Activated CD8-positive, alpha-beta memory T cell treated with anti-CD3 and anti-CD28 coated beads for 24 hours (primary cell): ENCODE results near the gene ZNF385A.
"Not testable (repeated sequence)": the region's sequence is repeated elsewhere in the genome, so short reads cannot be mapped to it uniquely, and the experiment has no call there.

Experiments
- DNase-seq: peaks from one replicate; pipeline ENCODE4 v3.0.0-alpha.2; 2020

ZNF385A gene

GRCh38 chr12:54352891-54353874 lies 31.4 kb downstream of the ZNF385A start:
- no peak for DNase-seq

DNA sequence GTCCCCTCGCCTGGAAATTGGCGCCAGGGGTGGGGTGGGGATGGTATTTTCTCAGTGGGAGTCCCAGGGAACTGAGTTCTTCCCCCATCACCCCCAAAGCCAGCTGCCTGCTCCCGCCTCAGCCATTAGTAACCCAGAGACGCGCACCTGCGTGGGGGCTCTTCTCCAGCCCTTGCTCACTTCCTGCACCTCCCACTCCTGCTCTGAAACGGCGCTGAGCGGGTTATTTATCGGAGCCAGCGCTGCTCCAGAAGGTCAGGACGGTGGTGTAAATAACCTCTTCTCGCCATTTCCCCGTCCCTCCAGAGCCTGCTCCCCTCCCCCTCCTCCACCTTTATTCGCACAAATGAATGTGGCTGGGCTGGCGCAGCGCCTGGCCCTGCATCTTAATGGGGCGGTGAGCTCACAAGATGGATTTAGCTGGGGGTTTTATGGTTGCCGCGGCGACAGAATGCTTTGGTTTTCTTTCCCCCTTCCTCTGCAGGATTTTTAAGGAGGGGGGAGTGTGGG lies 32.5 kb downstream of the ZNF385A start:
- DNase-seq = peak; percentile 72

- no peak for DNase-seq
Measured at GRCh38 chr12:54351341-54351740, 33.2 kb downstream of the ZNF385A start.

DNA sequence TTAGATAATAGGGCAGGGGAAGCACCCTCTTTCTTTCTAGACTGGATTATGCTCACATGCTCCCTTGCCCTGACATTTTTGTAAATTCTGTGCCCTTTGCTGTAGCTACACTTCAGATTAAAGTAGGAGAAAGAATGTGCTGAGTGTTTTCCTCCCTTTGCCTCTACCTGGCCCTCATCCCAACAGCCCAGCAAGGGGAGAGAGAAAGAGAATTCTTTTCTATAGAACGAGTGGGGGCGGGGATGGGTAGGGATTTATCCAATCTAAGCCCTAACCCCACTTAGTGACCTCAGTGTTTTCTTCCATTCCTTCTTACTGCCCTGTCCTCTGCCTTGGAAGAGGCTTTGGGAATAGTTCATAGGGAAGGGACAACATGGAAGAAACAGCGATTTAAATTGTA lies 33.8 kb downstream of the ZNF385A start:
- DNase-seq = no peak

- DNase-seq = no peak
Measured at GRCh38 chr12:54349679-54350078, 34.9 kb downstream of the ZNF385A start.

- no peak for DNase-seq
Measured at GRCh38 chr12:54349036-54349435, 35.5 kb downstream of the ZNF385A start.

DNA sequence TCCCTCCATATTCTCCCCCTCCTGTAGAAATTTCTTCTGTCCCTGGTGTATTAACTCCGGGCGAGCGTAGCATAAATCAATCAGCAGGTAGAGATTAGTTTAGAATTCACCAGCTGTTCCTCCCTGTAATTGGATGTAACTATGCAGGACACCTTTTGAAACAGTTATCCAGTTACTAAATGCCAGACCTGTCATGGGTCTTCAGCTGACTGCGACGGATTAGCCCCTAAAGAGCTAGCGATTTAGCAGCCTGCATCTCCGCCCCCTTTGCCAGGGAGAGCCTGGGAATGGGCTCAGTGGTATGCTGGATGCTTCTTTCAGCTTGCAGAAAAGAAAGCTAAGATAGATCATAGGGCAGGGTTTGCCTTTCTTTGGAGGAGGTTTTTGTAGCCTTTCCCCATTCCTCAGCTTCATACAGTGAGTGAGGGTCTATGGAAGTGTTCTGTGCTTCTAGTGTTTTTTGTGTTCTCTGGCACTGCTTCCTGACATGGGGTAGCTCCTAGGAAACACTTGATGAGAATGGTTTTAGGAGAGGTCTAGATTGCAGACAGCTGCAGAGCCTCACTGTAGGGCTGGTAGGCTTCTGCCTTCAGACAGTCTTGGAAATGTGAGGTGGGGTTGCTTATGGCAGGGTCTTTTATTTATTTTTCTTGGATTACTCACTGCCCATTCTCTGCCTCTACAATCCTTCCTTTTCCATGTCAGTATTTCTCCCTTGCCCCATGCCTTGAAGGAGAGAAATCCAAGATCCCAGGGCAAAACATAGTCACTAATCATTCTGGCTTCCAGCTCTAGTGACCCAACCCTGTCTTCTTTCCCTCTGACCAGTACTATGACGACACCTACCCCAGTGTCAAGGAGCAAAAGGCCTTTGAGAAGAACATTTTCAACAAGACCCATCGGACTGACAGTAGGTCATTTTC lies 42.9 kb downstream of the ZNF385A start:
- no peak for DNase-seq

DNA sequence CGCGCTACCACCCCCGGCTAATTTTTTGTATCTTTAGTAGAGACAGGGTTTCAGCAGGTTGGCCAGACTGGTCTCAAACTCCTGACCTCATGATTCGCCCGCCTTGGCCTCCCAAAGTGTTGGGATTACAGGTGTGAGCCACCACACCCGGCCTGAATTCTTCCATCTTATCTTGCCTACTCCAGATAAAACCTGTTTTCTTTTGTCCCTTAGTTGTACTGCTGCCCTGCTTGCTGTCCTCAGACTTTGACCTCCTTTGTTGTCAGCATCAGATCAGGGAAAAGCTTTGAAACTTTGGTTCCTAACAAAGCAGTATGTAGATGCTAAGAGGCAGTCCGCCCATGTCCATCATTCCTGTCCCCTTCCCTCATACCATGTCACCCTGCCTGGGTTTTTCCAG lies 43.7 kb downstream of the ZNF385A start:
- DNase-seq = no peak

GRCh38 chr12:54338698-54339296 lies 45.7 kb downstream of the ZNF385A start:
- no peak for DNase-seq

GRCh38 chr12:54337854-54338650 lies 46.5 kb downstream of the ZNF385A start:
- DNase-seq = no peak

DNA sequence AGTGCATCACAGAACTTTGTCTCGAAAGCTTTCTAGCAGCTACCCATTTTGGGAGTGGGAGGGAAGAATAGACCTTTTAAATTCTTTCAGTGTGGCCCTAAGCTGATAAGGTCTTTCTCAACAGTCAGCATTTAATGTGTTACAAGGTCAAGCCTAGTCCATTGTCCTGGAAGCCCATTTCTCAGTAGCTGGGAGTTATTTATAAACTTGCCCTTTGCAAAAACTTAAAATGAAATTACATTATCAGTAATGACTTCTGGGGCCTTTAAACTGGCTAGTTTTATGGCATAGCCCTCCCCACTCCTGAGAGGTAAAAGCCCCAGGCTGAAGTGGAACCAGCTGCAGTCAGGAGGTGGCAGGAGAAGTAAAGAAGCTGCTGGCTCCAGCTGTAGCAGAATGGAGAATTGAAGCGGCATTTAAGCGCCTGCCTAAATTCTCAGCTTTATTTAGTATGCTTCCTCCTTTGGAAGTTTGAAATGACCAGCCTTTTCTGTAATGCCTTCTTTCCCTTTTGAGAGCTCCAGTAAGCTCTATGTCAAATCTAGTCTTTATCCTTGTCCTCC lies 47.2 kb downstream of the ZNF385A start:
- no peak for DNase-seq

DNA sequence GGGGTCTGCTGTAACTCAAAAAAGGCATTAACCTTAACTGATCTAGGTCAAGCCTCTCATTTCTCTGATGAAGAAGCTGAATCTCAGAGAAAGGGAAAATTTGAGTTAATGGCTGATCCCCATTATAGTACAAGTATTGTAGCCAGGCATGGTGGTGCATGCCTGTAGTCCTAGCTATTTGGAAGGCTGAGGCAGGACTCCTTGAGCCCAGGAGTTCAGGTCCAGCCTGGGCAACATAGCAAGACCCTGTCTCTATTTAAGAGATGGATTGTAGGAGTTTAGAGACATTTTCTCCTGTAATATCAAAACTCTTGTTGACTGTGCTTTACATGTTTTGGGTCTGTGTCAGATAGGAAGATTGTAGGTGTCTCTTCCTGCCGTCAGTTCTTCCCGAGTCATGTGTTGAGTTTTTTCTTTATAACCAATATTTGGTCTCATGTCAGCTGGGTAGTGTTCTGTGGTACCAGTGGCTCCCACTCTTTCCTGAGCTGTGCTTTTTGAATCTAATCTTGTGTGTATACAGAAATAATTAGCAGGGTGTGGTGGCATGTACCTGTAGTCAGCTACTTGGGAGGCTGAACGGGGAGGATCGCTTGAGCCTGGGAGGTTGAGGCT lies 51.0 kb downstream of the ZNF385A start:
- no peak for DNase-seq

GRCh38 chr12:54331461-54331860 lies 53.1 kb downstream of the ZNF385A start:
- DNase-seq = no peak

DNA sequence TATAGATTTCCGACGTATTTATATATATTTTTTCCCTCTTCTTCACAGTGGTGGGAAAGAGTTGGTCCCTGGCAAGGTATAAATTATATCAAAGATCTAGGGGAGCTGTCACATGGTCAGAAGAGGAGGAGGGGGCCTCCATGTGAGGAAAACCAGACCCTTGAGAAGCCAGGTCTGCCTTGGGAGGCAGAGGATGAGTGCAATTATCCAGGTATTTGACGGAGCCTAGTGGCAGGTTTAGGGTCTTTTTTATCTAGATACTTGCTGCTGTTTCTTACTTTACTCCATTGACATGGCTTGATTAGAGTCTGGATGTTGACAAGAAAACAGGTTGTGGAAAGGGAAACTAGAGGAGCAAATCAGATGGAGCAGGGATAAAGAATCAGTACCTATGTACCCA lies 54.1 kb downstream of the ZNF385A start:
- DNase-seq = no peak

- no peak for DNase-seq
Measured at GRCh38 chr12:54329759-54330158, 54.8 kb downstream of the ZNF385A start.

- no peak for DNase-seq
Measured at GRCh38 chr12:54328595-54329337, 55.8 kb downstream of the ZNF385A start.

GRCh38 chr12:54325442-54326109 lies 59.0 kb downstream of the ZNF385A start:
- not testable (repeated sequence) for DNase-seq

DNA sequence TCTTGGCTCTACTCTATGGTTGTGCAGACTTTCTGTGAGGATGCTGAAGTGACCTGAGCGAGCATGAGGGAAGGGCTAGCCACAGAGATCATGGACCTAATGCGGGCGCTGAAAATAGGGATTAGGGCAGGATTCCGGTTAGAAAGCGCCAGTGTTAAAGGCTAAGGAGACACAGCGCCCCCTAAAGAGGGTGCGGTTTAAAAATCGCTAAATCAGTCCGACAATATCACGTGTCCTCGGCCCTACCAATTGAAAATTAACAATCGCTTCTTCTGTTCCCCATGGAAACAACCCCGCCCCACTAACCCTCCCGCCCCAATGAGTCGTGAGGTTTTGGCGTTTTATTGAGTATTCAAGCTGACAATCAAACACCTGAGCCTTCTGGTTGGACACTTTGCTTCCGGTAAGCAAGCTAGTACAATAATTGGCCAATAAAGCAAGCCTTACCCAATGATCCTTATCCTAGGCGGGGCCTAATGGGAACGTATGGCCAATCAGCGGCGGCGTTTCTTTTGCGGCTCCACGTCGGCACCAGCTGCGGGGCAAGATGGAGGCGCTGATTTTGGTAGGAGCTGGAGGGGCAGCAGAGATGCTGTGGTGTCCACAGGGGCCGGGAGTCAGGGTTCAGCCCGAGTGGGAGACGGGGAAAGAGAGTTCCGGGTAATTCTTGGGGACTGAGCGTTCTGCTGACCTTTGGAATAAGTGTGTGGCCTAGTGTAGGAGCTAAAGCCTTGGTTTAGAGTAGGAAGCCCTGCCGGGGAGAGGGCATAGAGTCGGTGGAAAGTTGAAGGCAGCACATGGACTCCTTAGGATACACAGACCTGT lies 59.7 kb downstream of the ZNF385A start, which contains the start of gene COPZ1:
Gene COPZ1, plus strand, starts transcription at position 515 of the 825 bp plus-strand sequence. Its CDS starts 33 bp downstream, at position 548.
- peak; percentile 92 for DNase-seq

DNA sequence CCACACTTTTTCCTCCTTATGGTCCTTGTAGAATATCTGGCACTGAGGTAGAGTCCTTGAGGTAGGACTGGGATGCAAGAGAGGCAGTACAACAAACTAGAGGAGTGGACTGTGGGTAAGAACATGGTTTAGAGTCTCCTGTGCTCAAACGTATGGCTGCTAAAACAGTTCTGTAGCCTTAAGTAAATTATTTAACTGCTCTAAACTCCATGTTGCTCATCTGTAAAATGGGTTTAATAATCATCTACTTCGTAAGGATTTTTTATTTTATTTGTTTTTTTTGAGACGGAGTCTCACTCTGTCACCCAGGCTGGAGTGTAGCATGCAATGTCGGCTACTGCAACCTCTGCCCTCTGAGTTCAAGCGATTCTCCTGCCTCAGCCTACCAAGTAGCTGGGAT lies 63.2 kb downstream of the ZNF385A start:
- no peak for DNase-seq
